HUES48 (cell line): Measurements from ENCODE around the gene UAP1.

Source experiments
- H3K27ac ChIP-seq: one replicate; pipeline ENCODE4 v1.7.0; 2013; ENCODE audit warnings: low read depth, low read length, inconsistent platforms
- H3K27me3 ChIP-seq: 2 replicates; pipeline ENCODE4 v1.6.1; 2013; ENCODE audit warnings: mild to moderate bottlenecking, low read length; ENCODE audit not compliant: control insufficient read depth, insufficient read depth
- H3K36me3 ChIP-seq: 2 replicates; pipeline ENCODE4 v1.6.1; 2013; ENCODE audit warnings: low read length; ENCODE audit not compliant: control insufficient read depth, insufficient read depth
- H3K4me1 ChIP-seq: 2 replicates; pipeline ENCODE4 v1.6.1; 2013; ENCODE audit warnings: mild to moderate bottlenecking, low read length; ENCODE audit not compliant: control insufficient read depth, insufficient read depth
- H3K4me3 ChIP-seq: 2 replicates; pipeline ENCODE4 v1.5.1; 2013; ENCODE audit warnings: mild to moderate bottlenecking, low read depth, low read length
- H3K9ac ChIP-seq: 2 replicates; pipeline ENCODE4 v1.6.1; 2013; ENCODE audit warnings: mild to moderate bottlenecking, low read depth, low read length, moderate library complexity
- H3K9me3 ChIP-seq: 2 replicates; pipeline ENCODE4 v1.6.1; 2013; ENCODE audit warnings: low read length; ENCODE audit not compliant: control insufficient read depth, insufficient read depth

The UAP1 gene

DNA sequence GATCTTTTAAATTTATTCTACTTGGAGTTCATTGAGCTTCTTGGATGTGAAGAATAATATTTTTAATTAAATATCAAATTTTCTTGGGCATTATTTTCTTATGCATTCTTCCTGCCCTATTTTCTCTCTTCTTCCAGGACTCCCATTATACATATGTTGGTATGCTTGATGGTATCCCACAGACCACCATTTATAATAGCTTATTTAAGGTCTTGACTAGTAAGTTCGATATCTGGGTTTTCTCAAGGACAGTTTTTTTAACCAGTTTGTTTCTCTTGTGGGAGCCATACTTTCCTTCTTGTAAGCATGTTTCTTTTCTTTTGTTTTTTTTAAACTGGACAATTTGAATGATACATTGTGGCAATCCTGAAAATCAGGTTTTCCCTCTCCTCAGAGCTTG lies 55.3 kb downstream of the UAP1 start:
- Histone ChIP-seq H3K9ac (no peak overlapping the region), H3K27ac (no peak overlapping the region), H3K4me3 (no peak overlapping the region), H3K4me1 (no peaks in the 10 kb centered on the region), H3K36me3 (no peaks in the 10 kb centered on the region), H3K27me3 (no peaks in the 10 kb centered on the region), H3K9me3 (peaks cover 12% of the 10 kb centered on the region; the same call in 1 of the 2 replicates)

- no peaks in the 10 kb centered on the region for H3K27me3 ChIP-seq
- H3K4me3 ChIP-seq, result no peak overlapping the region
- H3K9me3 ChIP-seq, result peaks cover 12% of the 10 kb centered on the region; the same call in 1 of the 2 replicates
- H3K4me1 ChIP-seq, result no peaks in the 10 kb centered on the region
- H3K9ac ChIP-seq, result no peak overlapping the region
- H3K27ac ChIP-seq, result no peak overlapping the region
- no peaks in the 10 kb centered on the region for H3K36me3 ChIP-seq
These were observed 56.0 kb downstream of the UAP1 start for GRCh38 chr1:162617513-162617912.

- Histone ChIP-seq H3K4me1 (no peaks in the 10 kb centered on the region), H3K9ac (no peak overlapping the region), H3K27ac (no peak overlapping the region), H3K9me3 (peaks cover 12% of the 10 kb centered on the region; the same call in 1 of the 2 replicates), H3K4me3 (no peak overlapping the region), H3K36me3 (no peaks in the 10 kb centered on the region), H3K27me3 (no peaks in the 10 kb centered on the region)
These were observed 57.6 kb downstream of the UAP1 start for GRCh38 chr1:162619076-162619475.

DNA sequence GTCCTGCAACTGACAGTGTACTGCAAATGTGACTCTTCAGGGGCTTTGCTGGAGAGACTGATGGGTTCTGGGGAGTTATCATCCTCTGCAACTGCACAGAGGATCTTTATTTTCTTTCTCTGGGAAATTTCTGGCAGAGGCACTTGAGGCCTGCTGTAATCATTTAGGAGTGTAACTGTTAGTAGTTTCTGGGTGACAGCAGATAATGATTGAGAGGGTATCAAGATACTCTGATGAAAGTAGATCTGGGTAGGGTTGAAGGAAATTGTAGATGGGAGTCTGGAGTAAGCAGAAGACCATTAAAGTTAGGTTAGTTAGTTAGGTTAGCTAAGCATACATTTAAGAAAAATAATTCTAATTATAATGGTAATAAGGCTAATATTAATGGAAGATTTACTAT lies 59.7 kb downstream of the UAP1 start:
- Histone ChIP-seq H3K9me3 (peaks cover 12% of the 10 kb centered on the region; the same call in 1 of the 2 replicates), H3K9ac (no peak overlapping the region), H3K36me3 (no peaks in the 10 kb centered on the region), H3K4me3 (no peak overlapping the region), H3K4me1 (no peaks in the 10 kb centered on the region), H3K27me3 (no peaks in the 10 kb centered on the region), H3K27ac (no peak overlapping the region)

DNA sequence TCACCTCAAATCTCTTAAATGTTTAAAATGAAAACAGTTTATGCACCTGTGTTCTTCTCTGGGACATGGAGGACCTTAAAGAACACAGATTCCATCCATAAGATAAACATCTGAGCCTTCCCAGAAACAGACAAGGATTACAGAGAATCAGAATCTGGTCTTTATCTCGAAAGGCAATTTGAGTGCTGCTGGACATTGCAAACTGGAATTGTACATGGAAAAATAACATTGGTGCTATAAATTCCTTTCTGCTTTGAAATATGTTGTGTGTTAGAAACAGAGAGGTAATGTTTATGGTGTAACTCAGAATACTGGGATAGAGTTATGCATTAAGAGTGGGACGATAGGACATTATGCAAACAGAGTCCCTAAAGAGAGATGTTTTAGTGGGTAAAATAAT lies 64.2 kb downstream of the UAP1 start:
- Histone ChIP-seq H3K9ac (no peak overlapping the region), H3K4me1 (no peaks in the 10 kb centered on the region), H3K27ac (no peak overlapping the region), H3K27me3 (no peaks in the 10 kb centered on the region), H3K36me3 (no peaks in the 10 kb centered on the region), H3K9me3 (no peaks in the 10 kb centered on the region), H3K4me3 (no peak overlapping the region)

- H3K27ac ChIP-seq, result no peak overlapping the region
These were observed 64.6 kb downstream of the UAP1 start for GRCh38 chr1:162626094-162626493.

DNA sequence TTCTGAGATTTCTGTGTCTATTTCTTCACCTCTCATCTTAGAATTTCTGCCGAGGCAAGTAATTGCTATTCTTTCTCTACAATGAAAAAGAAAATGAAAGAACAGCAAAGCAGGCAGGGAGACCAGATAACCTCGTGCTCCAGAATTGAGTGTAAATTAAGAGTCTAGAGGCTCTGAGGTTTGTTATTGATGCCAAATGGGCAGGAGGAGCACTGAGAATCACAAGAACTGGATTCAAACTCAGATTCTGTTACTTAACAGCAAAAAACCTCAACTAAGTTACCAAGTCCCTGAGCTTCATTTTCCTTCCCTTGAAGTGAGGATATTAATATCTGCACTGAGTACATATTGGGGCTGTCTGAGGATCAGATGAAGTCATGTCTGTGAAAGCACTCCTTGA lies 65.2 kb downstream of the UAP1 start:
- Histone ChIP-seq H3K36me3 (no peaks in the 10 kb centered on the region), H3K4me1 (peaks cover 5% of the 10 kb centered on the region; the same call in 1 of the 2 replicates), H3K27ac (no peak overlapping the region), H3K9me3 (no peaks in the 10 kb centered on the region), H3K4me3 (no peak overlapping the region), H3K27me3 (no peaks in the 10 kb centered on the region), H3K9ac (no peak overlapping the region)

More at GRCh38 chr1:162626094-162626493, 64.6 kb downstream of the UAP1 start:
- H3K27me3 ChIP-seq, result no peaks in the 10 kb centered on the region
- no peaks in the 10 kb centered on the region for H3K9me3 ChIP-seq
- no peak overlapping the region for H3K4me3 ChIP-seq
- no peak overlapping the region for H3K9ac ChIP-seq
- no peaks in the 10 kb centered on the region for H3K36me3 ChIP-seq
- no peaks in the 10 kb centered on the region for H3K4me1 ChIP-seq

DNA sequence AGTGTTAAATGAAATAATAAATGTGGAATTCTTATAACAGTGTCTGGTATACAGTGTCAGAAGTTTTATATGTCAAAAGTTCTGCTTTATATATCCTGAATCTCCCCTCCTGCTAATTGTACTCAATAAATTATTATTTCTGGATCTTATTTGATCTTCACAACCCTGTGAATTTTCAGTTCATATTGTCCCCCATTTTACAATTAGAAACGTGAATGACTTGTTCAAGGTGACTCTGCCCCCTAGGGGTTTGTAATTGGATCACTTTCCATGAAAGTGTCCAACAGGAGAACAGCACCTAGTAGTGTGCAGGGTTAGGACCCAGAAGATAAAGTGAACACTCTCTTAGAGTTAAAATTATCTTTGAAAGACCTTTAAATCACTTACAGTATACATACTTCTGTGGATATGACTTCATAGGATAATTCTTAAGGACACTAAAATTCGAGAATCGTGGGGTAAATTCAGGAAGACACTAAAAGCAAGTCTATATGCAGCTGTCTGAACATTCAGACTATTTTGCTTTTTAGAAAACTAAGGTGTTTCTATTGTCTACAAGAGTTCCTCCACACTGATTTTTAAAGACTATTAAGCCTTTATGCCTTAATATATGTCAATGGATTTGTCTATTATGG lies 66.3 kb downstream of the UAP1 start:
- Histone ChIP-seq H3K4me1 (peaks cover 14% of the 10 kb centered on the region), H3K27ac (no peak overlapping the region), H3K27me3 (no peaks in the 10 kb centered on the region), H3K36me3 (no peaks in the 10 kb centered on the region), H3K4me3 (no peak overlapping the region), H3K9me3 (no peaks in the 10 kb centered on the region), H3K9ac (no peak overlapping the region)

- H3K4me3 ChIP-seq, result no peak overlapping the region
- H3K27ac ChIP-seq, result no peak overlapping the region
- H3K27me3 ChIP-seq, result no peaks in the 10 kb centered on the region
- peaks cover 17% of the 10 kb centered on the region for H3K4me1 ChIP-seq
- H3K36me3 ChIP-seq, result no peaks in the 10 kb centered on the region
- H3K9me3 ChIP-seq, result no peaks in the 10 kb centered on the region
- H3K9ac ChIP-seq, result no peak overlapping the region
These were observed 67.6 kb downstream of the UAP1 start for GRCh38 chr1:162629077-162629627.

GRCh38 chr1:162629651-162630050 lies 68.1 kb downstream of the UAP1 start:
- Histone ChIP-seq H3K27me3 (no peaks in the 10 kb centered on the region), H3K4me1 (peaks cover 17% of the 10 kb centered on the region), H3K4me3 (no peak overlapping the region), H3K9me3 (no peaks in the 10 kb centered on the region), H3K9ac (no peak overlapping the region), H3K36me3 (no peaks in the 10 kb centered on the region), H3K27ac (no peak overlapping the region)

DNA sequence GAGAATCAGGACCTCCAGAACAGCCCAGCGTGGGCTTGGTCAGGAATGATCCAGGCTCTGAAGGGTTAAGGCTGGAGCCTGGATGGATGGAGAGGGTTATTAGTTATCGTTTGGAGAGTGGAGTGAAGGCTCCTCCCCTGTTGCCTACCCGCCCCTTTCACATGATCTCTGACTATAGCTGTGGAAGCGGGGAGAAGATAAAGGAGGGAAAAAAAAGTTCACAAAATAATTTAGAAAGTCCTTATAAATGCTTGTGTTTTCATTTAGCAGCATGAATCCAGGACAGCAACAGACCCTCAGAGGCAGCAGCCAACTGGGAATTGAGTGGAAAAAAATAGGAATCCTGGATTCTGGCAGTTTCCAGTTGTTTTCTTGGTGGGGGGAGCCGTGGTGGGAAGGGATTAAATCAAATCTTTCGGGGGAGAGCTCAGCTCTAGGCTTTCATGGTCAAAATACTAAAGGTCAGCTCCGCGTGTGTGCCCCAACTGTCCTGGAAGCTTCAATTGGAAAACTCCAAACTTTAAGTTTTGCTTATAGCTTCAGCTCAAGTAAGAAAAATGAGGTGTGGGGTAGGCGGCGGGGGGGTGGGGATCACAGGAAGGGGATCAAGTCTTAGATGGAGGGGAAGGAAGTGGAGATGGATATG lies 70.1 kb downstream of the UAP1 start:
- Histone ChIP-seq H3K9me3 (no peaks in the 10 kb centered on the region), H3K9ac (no peak overlapping the region), H3K27ac (no peak overlapping the region), H3K27me3 (no peaks in the 10 kb centered on the region), H3K4me1 (peaks cover 17% of the 10 kb centered on the region), H3K4me3 (no peak overlapping the region), H3K36me3 (no peaks in the 10 kb centered on the region)
